B cell (primary cell): ENCODE results near the gene KLF3.

ENCODE experiments used
- CTCF ChIP-seq: fragments of 200-600 bp; IDR thresholded peaks from one replicate; pipeline ENCODE4 v1.8.0; 2022; ENCODE audit warnings: antibody characterized with exemption, mild to moderate bottlenecking
- EZH2 ChIP-seq: IDR thresholded peaks from 2 replicates; pipeline ENCODE4 v1.6.1; 2012; ENCODE audit warnings: borderline replicate concordance, low read depth, mild to moderate bottlenecking, moderate library complexity, low read length; ENCODE audit not compliant: insufficient read depth, poor library complexity, severe bottlenecking

- TF ChIP-seq CTCF (no peak), EZH2 (no peak)
Measured at GRCh38 chr4:38710053-38710452, 46.1 kb downstream of the KLF3 start.
